GM19193 (cell line): ENCODE results near the gene CRMP1.

ENCODE experiments used
- POLR2A ChIP-seq: IDR thresholded peaks from 4 replicates; pipeline ENCODE4 v1.6.1; 2011; ENCODE audit not compliant: insufficient read depth, insufficient read length; ENCODE audit errors: extremely low read depth

Gene CRMP1

DNA sequence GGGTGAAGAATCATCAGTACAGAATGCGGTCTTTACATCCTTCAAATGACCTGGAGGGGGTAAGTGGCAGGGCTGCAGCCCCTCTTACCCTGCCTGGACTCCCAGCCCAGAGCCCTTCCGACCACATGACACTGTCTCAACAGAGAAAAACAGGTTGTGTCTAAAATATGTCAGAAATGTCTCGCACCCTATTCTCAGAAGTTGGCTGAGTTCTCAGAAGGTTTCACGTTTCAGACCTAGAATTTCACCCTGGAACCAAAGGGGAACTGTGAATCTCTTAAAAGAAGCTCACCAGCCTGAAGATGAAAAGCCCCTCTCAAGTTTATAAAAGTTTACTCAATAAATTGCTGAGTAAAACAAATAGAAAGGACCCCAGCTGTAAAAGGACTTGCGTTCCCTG is 7.0 kb upstream of the CRMP1 start:
- no peak for TF ChIP-seq POLR2A

DNA sequence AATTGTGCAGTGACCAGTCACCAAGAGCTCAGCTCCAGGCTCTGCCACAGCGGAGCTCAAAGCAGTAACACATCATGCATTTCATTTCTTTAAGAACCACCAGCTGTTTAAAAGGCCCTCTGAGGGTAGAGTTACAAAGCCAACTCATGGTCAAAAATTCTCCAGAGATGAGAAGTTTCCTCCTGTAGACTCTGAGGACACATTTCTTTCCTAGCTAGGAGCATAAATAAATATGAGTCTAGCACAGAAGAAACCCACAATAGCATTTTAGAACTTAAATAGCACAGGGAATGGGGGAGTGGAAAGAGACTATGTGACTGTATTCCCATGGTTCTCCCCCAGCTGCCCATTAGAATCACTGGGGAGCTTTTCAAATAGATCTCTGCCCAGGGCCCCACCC is 6.5 kb upstream of the CRMP1 start:
- TF ChIP-seq POLR2A, result no peak

DNA sequence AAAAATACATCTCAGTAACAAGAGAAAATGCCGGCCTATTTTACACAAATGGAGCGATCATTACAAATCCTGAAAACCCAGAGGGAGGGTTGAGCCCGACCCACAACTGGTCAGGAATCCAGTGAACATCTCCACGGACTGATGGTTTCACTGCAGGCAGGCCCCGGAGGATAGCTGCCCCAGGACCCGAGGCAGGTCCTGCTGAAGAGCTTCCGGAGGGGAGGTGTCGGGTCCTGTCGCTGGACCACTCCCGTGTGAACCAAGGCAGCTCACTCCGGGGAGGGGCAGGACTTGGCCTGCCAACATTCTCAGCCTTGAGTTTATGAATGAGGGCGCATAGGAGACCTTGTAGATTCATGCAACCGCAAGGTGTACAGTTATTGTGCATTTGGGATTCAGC is 4.8 kb upstream of the CRMP1 start:
- TF ChIP-seq POLR2A, result no peak

DNA sequence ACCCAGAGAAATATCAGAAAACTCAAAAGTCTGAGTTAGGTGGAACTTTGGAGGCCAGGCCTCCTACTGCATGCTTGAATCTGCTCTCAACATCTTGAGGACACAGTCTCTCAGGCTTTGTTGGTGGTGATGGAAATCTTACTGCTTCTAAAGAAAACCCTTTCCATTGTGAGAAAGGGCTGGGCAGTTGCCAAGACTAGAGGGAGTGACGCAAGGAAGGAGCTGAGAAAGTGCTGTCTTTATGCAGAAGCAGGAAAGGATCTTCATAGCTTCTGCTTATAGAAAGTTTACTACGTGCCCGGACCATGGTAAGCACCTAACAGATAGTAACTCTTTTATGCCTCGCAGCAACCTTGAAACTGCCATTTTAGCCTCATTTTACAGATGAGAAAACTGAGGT is 2.4 kb upstream of the CRMP1 start:
- TF ChIP-seq POLR2A, result no peak

DNA sequence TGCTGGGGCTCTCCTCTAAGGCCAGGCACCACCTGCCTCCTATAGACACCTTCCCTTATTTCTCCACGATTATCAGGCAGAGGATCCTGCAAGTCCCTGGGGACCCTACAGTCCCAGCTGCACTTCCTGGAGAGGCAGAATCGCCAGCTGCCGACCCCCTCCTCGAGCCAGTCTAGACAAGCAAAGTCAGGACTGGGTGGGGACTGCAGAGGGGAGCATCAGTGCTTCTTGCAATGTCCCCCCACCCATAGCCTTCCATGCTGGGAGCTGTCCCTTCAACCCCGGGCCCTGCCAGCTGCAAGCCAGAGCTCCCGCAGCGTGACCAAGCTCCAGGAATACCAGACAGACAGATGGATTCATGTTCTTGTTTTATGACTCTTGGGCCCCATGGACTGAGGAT is 1.4 kb upstream of the CRMP1 start:
- TF ChIP-seq POLR2A, result no peak

DNA sequence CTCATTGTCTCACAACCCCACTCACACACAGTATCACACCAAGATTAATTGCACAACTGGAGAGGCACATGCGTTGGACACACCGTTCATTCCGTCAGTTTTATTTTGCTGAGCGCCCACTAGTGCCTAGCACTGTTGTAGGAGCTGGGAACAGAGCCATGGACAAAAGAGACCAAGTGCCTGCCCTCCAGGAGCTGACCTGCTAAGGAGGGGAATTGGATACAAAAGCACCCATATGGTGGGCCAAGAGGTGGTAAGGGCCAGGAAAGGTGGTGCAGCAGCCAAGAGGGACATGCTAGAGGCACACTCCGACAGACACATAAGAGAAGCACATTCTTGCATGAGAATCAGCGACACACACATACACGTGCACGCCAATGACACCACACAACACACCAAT is 705 bp upstream of the CRMP1 start:
- no peak for TF ChIP-seq POLR2A

DNA sequence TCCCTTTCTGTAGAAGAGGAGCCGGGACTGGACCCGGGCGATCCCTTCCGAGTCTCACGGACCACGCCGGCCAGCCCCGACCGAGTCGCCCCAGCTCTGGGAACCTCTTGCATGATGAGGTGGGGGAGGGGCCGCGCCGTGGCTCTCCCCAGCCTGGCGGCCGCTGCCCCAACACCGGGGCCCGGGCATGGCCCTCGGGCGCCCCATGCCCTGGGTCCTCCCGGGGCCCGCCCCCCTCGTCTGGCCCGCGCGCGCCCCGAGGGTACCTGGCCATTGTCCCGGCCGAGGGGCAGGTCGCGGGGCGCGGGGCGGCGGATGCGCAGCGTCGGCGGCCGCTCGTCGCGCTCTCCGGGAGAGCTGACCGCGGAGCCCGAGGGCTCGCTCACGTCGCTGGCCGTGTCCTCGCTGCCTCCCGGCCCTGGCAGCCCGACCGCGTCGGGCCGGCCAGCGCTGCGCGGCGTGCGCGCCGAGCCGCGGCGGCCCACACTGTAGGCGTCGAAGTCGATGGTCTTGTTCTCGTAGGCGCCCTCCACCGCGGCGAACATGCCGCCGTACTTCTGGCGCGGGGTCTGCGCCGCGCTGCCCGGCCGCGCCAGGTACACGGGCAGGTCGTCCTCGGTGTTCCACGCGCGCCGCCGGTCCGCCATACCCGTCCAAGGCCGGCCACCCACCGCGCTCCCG is 423 bp downstream of the CRMP1 start:
- no peak for TF ChIP-seq POLR2A

DNA sequence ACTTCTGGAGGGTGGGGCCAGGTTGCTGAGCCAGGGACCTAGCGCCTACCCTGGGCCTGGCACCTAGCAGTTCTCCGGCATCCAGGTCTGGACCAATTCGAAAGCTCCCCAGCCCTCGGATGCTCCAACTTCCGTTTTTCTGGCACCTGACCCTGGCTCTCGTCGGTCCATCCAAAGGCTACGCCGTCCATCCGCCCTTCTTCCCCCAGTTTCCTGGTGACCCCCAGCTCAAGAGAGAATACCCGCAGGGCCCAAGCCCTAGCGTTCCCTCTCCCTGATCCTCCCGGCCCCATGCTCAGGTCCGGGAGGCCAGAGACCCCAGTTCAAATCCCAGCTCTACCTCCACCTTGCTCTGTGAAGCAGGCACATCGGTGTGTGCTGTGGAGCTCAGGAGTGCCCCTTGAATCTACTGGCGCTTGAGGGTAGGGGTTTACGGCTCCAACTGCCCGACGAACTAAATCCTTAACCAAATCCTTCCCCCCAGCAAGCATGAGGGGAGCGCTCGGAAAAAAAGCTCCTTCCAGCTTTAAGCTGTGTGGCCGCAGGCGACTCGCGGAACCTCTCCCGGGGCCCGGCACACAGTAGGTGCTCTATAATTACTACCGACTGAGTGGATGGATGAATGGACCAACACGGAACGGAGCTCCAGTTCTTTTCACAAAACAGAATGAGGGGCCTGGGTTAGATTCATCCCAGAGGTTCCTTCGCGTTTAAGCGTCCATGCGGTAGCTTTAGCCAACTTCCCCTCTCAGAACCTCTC is 1.1 kb downstream of the CRMP1 start:
- TF ChIP-seq POLR2A, result no peak

DNA sequence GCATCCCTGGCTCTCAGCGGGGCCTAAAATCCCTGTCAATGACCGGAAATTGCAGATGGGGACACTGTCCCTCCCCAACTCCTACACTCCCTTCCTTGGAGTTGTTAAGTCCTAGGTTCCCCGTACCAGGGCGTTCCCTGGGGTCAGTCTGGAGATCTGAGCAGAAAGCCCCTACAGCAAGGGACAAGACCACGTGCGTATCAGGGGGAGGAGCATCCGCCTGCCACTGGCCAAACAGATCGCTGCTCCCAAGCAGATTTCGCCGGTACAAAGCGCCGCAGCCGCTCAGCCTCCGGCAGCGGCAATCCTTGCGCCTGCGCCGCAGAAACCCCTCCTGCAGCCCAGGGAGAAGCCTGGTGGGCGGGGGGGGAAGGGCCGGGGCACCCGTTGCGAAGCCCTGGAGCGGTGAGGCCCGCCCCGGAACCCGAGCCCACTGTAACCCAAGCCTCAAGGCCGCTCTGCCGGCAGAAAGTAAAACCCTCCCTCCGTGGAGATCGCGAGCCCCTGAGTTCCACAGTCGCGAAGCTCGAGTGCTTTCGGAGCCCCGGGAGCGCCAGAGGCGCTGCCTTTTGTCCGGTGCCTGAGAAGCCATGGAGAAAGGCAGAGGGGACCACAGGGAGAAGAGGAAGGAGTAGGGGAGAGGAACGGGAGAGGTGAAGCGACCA is 2.7 kb downstream of the CRMP1 start:
- TF ChIP-seq POLR2A, result no peak

DNA sequence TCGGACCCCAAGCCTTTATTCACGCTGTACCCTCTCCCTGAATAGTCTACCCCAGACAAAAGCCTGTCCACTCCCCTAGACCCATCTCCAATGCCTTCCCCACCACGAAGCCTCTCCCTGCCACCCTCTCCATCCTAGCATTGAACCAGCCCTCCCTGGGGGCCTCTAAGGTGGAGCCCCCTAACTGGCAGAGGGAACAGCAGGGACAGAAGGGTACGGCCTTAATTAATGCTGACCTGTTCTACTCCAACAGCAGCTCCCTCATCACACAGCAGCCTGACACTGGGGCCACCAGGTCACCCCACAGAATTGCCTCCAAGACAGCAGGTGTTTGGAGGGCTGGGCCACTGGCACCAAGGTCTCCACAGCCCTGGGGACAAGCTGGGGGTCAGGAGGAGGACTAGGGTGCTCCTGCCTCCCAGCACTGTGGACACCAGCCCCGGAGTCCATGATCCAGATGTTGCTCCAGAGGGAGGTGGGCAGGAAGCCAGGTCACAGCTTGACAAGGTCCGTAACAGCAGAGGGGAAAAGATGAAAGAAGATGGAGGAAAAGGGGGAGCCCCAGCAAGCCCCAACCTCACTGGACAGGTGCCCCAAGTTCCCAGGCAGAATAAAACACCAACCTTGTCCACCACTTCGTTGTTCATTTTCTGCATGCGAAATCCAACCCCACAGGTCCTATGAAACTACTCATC is 3.7 kb downstream of the CRMP1 start:
- no peak for TF ChIP-seq POLR2A

DNA sequence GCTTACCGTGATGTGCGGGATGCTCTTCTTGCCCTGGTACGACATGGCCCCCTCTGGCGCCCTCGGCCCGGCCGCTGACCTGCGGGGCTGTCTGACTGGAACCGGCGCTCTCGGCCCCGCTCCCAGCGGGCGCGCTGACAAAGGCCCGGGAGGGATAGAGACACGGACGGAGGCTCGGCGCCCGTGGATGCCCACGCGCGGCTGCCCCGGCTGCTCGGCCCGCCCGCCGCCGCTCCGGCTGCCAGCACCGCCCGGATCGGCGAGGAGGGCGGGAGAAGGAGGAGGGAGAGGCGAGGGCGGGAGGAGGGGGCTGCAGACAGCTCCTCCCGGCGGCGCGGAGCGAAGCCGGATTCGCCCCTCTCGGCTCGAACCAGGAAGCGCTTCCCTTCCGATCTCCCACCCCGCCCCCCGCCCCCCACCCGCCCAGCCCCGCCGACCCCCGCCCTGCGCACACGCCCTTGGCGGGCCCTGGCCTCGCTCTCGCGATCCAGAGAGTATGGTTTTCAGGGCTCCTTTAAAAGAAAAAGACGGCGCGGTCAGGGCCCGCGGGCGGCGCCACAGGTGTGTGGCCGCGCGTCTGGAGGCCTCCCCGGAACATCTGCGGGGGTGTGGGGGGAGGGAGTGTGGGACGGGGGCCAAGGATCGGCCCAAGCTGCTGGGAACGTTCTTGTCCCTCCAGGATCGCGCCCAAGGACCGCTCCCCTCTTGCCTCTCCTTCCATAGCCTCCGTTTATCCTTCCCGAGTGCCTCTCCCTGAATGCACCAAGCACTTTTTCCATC is 4.5 kb downstream of the CRMP1 start:
- no peak for TF ChIP-seq POLR2A

DNA sequence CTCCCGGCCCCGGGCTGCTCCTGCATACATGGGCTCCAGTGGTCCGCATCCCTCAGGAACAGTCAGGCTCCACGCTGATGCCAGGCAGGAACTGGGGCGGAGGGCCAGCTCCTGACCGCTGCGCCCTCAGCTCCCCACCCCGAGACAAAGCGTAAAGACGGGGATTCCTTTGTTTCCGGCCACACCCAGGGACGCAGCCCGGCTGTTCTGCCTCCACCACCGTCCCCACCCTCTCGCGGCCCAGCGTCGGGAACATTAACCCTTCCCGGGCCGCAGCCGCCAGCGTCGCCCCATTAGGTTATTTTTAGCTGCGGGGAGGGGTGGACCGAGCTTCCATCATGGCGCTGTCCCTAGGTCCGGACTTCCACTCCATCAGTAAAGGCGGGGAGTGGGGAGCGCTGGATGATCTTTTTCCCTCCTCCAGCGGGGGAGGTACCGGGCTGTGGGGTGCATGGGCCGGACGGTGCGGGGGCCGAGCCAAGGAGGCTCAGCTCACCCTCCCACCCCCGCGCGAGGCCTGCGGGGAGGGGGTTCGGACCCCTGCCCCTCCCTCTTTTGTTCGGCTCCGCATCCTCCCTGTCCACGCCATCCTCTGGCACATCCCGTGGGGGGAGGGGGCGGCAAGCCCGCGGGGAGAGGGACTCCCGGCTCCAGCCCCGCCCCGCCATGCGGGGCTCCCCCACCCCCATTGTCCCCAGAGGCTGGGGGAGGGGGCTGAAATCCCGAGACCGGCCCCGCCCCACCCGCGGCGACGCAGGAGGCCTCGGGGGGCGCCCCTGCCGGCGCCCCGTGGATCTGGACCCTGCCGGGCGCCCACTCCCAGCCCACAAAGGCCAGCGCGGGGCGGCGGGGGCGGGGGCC is 5.3 kb downstream of the CRMP1 start:
- TF ChIP-seq POLR2A, result no peak

DNA sequence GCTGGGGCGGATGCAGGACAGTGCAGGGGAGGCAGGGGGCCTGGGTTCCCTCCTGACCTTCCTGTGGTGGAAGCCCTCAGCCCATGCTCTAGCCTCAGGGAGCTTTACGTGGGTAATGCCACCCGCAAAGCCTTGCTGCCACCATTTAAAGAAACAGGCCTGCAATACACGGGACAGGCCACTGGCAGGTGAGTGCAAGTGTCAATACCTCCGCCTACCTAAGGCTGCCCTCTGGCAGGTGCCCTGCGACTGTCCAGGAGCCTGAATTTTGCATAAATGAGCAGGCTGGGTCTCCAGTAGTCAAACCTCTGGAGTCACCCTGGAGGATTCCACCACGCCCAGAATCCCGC is 5.9 kb downstream of the CRMP1 start:
- no peak for TF ChIP-seq POLR2A

DNA sequence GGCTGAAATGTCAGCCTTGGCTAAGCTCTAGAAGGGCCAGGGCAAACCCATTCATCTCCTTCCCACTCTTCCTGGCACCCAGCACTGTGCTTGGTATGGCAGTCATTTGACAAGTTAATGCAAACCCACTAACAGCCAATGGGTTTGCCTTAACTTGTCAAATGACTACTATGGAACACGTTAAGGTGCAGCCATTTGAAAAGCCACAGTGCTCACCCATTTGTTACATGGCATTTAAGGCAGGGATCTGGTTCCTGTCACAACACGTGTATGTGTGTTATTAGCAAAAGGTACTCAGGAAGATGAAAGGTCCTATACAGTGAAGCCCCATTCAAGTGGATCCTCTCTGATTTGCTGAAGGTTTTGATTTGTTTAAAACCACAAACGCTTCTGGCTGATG is 7.2 kb downstream of the CRMP1 start:
- TF ChIP-seq POLR2A, result no peak
